ENCODE data around the gene DDX50.

The DDX50 gene

GRCh38 chr10:68988530-68989316 lies 87.6 kb downstream of the DDX50 start, which contains the start of gene KIFBP:
TSS of gene KIFBP (plus strand) at chr10:68988803. CDS start at chr10:68988833, 30 bp downstream.
- no peaks in the 10 kb centered on the region for H3K9me3 ChIP-seq (replicated peaks in 1 of 11)
- H3K4me2 ChIP-seq, result peak within 1 kb of the TSS; percentile 81 to 97 (median 93)
- no peaks in the 10 kb centered on the region for H3K27me3 ChIP-seq
- H4K20me1 ChIP-seq, result peaks cover 11 to 57% (median 40%) of the 10 kb centered on the region in 11 experiments; a peak in 21 of 22 replicates
- peak within 1 kb of the TSS; percentile 75 to 93 (median 88) for H3K4me3 ChIP-seq
- peak within 1 kb of the TSS; percentile 80 to 92 (median 86) for H3K9ac ChIP-seq
- H3K4me1 ChIP-seq, result peaks cover 19 to 50% (median 24%) of the 10 kb centered on the region in 10 experiments
- no peak for TF ChIP-seq Cebpa-rat (IDR thresholded peaks at IDR 0.05)
- peaks cover 25 to 38% (median 31%) of the 10 kb centered on the region in 11 experiments for H3K36me3 ChIP-seq
- peak within 1 kb of the TSS; percentile 58 to 82 (median 78); a peak in 21 of 22 replicates for H3K27ac ChIP-seq

- H4K20me1 ChIP-seq, result peaks cover 11 to 50% (median 33%) of the 10 kb centered on the region in 11 experiments; a peak in 20 of 22 replicates
- TF ChIP-seq Cebpa-rat (IDR thresholded peaks at IDR 0.05), result no peak
- H3K27ac ChIP-seq, result peak overlapping the region; percentile 58 to 82 (median 78); a peak in 21 of 22 replicates
- peaks cover 19 to 50% (median 24%) of the 10 kb centered on the region in 10 experiments for H3K4me1 ChIP-seq
- H3K9me3 ChIP-seq (replicated peaks in 1 of 11), result no peaks in the 10 kb centered on the region
- peaks cover 17 to 30% (median 24%) of the 10 kb centered on the region in 11 experiments for H3K36me3 ChIP-seq
- H3K27me3 ChIP-seq, result no peaks in the 10 kb centered on the region
- H3K4me3 ChIP-seq, result peak overlapping the region; percentile 75 to 93 (median 88)
- H3K9ac ChIP-seq, result peak overlapping the region; percentile 80 to 92 (median 86)
- H3K4me2 ChIP-seq, result peak overlapping the region; percentile 81 to 97 (median 93)
Observed at GRCh38 chr10:68989317-68989990, 88.3 kb downstream of the DDX50 start.

- Histone ChIP-seq H3K36me3 (peaks cover 0 to 11% (median 0%) of the 10 kb centered on the region in 11 experiments; a peak in 5 of 22 replicates), H3K4me2 (peak overlapping the region in 2 of 11 experiments; percentile 17 to 94; a peak in 3 of 22 replicates), H3K4me1 (peaks cover 18 to 59% (median 22%) of the 10 kb centered on the region in 10 experiments), H3K27me3 (no peaks in the 10 kb centered on the region), H3K27ac (no peak overlapping the region), H3K9ac (peak overlapping the region in 3 of 11 experiments; percentile 3 to 32 (median 16); a peak in 3 of 22 replicates), H3K4me3 (no peak overlapping the region), H4K20me1 (peaks cover 0 to 31% (median 8%) of the 10 kb centered on the region in 11 experiments; a peak in 14 of 22 replicates), H3K9me3 (replicated peaks in 1 of 11) (no peaks in the 10 kb centered on the region)
- no peak for TF ChIP-seq Cebpa-rat (IDR thresholded peaks at IDR 0.05)
Observed at GRCh38 chr10:68992636-68993440, 91.7 kb downstream of the DDX50 start.

Measured in BLaER1 treated with 17β-estradiol and CSF1 and Interleukin-3, amounts not matched to agents 10 nM and 100 nM (cell line).